Muscle of arm (tissue), 14 donors: Measurements from ENCODE around the gene MEPCE. TPM values are rescaled to one million over a fixed set of nuclear protein-coding genes. Genes with fewer than 3 reads are reported as not detected.
A peak's percentile ranks its signal among the peaks of the same experiment; 100 is the strongest.
"Not testable (repeated sequence)": the region's sequence is repeated elsewhere in the genome, so short reads cannot be mapped to it uniquely, and the experiment has no call there.

ENCODE experiments used
- DNase-seq: peaks from one replicate; pipeline ENCODE4 v3.0.0-alpha.2; 2013
- long read RNA-seq, 11 donors: transcript quantifications; one replicate each; lab custom pipeline, GENCODE V29; 2026
- polyA plus RNA-seq, 12 donors: library from polyadenylated mRNA; unstranded; fragments of 120-200 nt; gene quantifications; one replicate each; pipeline ENCODE4 v1.2.1, GENCODE V29; 2013; ENCODE audit not compliant: insufficient read length in 12 of 12

The MEPCE gene
- 10 to 100 TPM in 11 of 12 donors, not detected in 1; 27.0 to 42.9 (median 32.2) TPM for polyA plus RNA-seq
- long read RNA-seq, donor 1, transcript MEPCE-201 (4 exons, 3,030 nt): major isoform, 11 of 18 reads
- long read RNA-seq, donor 1, partial matches to known transcripts: 7 of 18 reads
- long read RNA-seq, donor 1, other reads (novel, unspliced or antisense): 0 of 18 reads
- long read RNA-seq, donor 2, transcript MEPCE-201 (4 exons, 3,030 nt): major isoform, 7 of 7 reads
- long read RNA-seq, donor 2, partial matches to known transcripts: 0 of 7 reads
- long read RNA-seq, donor 2, other reads (novel, unspliced or antisense): 0 of 7 reads
- long read RNA-seq, donor 3, transcript MEPCE-201 (4 exons, 3,030 nt): major isoform, 5 of 5 reads
- long read RNA-seq, donor 3, partial matches to known transcripts: 0 of 5 reads
- long read RNA-seq, donor 3, other reads (novel, unspliced or antisense): 0 of 5 reads
- long read RNA-seq, donor 4, transcript MEPCE-201 (4 exons, 3,030 nt): major isoform, 6 of 6 reads
- long read RNA-seq, donor 4, partial matches to known transcripts: 0 of 6 reads
- long read RNA-seq, donor 4, other reads (novel, unspliced or antisense): 0 of 6 reads
- long read RNA-seq, donor 5, transcript MEPCE-201 (4 exons, 3,030 nt): major isoform, 13 of 18 reads
- long read RNA-seq, donor 5, partial matches to known transcripts: 5 of 18 reads
- long read RNA-seq, donor 5, other reads (novel, unspliced or antisense): 0 of 18 reads
- long read RNA-seq, donor 6, partial matches to known transcripts: 0 of 4 reads
- long read RNA-seq, donor 6, other reads (novel, unspliced or antisense): 0 of 4 reads
- long read RNA-seq, donor 7: 0 reads
- long read RNA-seq, donor 8, transcript MEPCE-201 (4 exons, 3,030 nt): major isoform, 9 of 15 reads
- long read RNA-seq, donor 8, partial matches to known transcripts: 6 of 15 reads
- long read RNA-seq, donor 8, other reads (novel, unspliced or antisense): 0 of 15 reads
- long read RNA-seq, donor 9, transcript MEPCE-201 (4 exons, 3,030 nt): major isoform, 5 of 5 reads
- long read RNA-seq, donor 9, partial matches to known transcripts: 0 of 5 reads
- long read RNA-seq, donor 9, other reads (novel, unspliced or antisense): 0 of 5 reads
- long read RNA-seq, donor 10, partial matches to known transcripts: 0 of 4 reads
- long read RNA-seq, donor 10, other reads (novel, unspliced or antisense): 0 of 4 reads
- long read RNA-seq, donor 11, transcript MEPCE-201 (4 exons, 3,030 nt): major isoform, 9 of 9 reads
- long read RNA-seq, donor 11, partial matches to known transcripts: 0 of 9 reads
- long read RNA-seq, donor 11, other reads (novel, unspliced or antisense): 0 of 9 reads

DNA sequence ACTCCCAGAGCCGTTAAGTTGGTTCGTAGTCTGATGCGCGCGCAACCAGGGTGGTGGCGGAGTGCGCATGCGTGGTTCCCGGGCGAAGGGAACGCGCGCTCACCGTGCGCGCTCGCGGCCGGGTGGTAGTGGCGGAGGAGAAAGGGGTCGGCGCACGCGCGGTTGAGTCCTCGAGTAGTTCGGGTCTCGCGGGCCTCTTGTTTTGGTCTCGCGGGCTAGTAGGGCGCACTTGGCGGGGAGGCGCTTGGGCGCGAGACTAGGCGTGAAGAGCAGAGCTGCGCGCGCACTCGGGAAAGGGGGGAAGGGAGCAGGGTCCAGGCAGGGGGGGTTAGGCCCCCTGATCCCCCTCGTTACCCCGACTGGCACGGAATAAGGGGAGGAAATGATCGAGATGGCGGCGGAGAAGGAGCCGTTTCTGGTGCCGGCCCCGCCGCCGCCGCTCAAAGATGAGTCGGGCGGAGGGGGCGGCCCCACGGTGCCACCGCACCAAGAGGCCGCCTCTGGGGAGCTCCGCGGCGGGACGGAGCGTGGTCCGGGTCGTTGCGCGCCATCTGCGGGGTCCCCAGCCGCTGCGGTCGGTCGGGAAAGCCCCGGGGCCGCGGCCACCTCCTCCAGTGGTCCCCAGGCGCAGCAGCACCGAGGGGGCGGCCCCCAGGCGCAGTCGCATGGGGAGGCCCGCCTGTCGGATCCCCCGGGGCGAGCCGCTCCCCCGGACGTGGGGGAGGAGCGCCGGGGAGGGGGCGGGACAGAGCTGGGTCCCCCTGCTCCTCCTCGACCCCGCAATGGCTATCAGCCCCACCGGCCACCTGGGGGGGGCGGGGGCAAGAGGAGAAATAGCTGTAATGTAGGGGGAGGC is at the start of gene MEPCE:
TSS of gene MEPCE (plus strand) at position 195 of the 856 bp plus-strand sequence. CDS start at position 383, 188 bp downstream.
- peak; percentile 99 for DNase-seq

DNA sequence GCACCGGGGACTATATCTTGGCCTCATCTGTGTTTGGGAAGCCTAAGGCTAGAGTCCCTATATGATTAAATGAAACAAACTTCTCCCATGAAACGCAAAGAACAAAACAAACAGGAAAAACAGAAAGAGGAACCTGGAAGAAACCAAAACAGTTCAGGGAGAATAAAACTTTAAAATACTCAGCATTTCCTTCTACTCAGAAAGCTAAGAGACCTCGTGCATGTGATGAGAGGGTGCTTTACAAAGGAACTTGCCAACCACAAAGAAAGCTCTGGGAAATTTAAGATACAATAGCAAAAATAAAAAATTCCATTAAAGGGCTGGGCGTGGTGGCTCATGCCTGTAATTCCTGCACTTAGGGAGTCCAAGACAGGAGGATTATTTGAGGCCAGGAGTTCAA is 49.4 kb upstream of the MEPCE start:
- no peak for DNase-seq

DNA sequence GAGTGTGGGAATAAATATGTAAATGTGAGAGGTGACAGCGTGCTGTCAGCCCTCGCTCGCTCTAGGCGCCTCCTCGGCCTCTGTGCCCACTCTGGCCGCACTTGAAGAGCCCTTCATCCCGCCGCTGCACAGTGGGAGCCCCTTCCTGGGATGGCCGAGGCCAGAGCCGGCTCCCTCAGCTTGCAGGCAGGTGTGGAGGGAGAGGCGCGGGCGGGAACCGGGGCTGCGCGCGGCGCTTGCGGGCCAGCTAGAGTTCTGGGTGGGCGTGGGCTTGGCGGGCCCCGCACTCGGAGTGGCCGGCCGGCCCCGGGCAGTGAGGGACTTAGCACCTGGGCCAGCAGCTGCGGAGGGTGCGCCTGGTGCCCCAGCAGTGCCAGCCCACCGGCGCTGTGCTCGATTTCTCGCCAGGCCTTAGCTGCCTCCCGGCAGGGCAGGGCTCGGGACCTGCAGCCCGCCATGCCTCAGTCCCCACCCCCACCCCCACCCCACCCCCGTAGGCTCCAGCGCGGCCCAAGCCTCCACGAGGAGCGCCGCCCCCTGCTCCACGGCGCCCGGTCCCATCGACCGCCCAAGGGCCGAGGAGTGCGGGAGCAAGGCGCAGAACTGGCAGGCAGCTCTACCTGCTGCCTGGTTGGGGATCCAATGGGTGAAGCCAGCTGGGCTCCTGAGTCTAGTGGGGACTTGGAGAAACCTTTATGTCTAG is 47.9 kb upstream of the MEPCE start:
- not testable (repeated sequence) for DNase-seq

DNA sequence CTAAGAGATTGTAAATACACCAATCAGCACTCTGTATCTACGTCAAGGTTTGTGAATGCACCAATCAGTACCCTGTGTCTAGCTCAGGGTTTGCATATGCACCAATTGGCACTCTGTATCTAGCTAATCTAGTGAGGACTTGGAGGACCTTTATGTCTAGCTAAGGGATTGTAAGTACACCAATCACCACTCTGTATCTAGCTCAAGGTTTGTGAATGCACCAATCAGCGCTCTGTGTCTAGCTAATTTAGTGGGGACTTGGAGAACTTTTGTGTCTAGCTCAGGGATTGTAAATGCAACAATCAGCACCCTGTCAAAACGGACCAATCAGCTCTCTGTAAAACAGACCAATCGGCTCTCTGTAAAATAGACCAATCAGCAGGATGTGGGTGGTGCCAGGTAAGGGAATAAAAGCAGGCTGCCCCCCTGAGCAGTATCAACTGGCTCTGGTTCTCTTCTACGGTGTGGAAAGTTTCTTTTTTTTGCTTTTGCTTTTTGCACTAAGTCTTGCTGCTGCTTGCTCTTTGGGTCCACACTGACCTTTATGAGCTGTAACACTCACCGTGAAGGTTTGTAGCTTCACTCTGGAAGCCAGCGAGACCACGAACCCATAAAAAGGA is 47.3 kb upstream of the MEPCE start:
- DNase-seq: not testable (repeated sequence)

- no peak for DNase-seq
Measured at GRCh38 chr7:100384628-100385294, 44.9 kb upstream of the MEPCE start.

DNA sequence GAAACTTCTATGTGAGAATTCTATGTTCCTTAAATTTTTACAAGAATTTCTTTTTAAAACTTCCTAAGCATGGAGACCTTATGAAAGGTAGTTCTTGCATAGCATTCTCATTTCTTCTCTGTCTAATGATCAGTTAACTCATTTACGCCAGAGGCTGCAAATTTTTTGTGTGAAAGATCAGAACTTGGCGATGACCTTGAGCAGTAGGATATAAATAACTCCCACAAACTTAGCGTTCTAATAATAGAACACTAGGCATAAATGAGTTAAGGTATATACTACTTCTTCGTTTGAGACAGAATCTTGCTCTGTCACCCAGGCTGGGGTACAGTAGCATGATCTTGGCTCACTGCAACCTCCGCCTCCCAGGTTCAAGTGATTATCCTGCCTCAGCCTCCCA is 42.7 kb upstream of the MEPCE start:
- no peak for DNase-seq

- no peak for DNase-seq
Measured at GRCh38 chr7:100387695-100388094, 41.9 kb upstream of the MEPCE start.

GRCh38 chr7:100389437-100390088 is 40.1 kb upstream of the MEPCE start:
- no peak for DNase-seq

- DNase-seq: no peak
Measured at GRCh38 chr7:100390286-100391009, 39.2 kb upstream of the MEPCE start.

DNA sequence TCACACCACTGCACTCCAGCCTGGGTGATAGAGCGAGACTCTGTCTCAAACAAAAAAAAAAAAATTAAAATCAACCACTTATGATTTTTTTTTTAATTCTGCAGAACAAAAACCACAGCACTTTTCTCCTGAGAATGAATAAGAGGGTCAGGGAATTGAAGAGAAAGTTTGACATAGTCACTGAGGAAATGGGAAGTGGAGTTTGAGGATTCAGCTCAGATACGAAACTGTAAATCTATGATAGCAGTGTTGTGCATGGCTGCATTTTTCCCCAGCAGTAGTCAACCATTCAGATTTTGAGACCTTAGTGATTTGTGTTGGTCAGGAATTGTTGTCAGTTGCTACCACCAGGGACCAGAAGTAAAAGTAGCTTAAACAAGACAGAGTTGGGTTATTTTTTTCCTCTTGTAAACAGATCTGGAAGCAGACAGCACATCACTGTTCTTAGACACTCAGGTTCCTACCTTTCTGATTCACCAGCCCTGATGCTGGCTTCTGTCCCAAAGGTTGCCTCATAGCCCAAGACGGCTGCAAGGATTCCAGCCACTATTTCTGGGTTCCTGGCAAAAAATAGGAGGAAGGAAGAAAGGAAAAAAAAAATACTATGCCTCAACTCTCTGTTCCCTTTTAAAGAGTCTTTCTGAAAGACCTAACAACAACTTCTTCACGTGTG is 36.3 kb upstream of the MEPCE start:
- DNase-seq: no peak

DNA sequence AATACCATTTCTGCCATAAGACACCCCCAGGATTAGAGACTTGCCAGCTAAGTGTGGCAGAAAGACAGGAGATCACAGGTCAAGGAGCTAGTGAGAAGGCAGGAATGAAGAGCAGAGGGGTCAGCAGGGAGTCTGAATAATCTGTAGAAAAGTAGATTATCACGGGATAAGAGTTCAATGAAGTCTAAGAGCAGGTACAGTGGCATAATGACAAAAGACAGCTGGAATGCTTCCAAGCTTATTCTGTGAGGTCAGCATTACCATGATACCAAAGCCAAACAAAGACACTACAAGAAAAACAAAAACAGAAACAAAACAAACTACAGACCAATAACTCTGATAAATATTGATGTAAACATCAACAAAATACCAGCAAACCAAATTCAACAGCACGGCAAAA is 35.6 kb upstream of the MEPCE start:
- DNase-seq: no peak

- no peak for DNase-seq
Measured at GRCh38 chr7:100396421-100396982, 33.1 kb upstream of the MEPCE start.

DNA sequence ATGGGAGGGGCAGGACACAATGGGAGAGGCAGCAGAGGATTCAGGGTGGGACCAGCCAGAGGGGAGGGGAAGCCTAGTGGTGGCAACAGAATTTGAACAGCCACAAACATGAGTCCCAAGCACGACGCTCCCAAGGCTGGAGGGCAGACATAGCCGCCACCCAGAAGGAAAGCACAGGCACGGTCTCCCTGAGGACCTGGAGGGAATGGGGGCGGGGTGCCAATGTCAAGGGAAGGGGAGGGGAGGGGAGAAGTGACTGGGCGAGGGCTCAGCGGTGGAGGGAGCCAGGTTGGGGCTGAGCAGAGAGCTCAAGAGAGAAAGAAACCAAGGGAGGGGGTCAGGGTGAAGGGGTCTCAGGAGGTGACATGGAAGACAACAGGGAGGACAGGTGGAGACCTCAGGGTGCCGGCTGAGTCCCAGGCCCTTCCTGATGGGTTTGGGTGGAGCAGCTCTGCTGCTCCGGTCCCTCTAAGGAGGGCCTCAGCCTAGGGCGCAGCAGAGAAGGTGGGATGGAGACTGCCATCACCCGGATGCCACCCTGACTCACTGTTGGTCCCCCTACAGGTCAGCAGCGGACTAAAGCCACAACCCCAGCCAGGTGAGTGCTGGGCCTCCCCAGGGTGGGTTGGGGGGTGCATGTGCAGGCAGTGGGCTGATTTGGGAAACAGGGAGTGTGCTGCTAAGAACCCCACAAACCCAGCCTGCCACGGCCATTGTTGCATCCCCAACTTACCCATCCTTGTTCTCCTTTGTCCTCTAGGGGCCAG is 32.1 kb upstream of the MEPCE start:
- no peak for DNase-seq

GRCh38 chr7:100398239-100398638 is 31.4 kb upstream of the MEPCE start:
- no peak for DNase-seq

DNA sequence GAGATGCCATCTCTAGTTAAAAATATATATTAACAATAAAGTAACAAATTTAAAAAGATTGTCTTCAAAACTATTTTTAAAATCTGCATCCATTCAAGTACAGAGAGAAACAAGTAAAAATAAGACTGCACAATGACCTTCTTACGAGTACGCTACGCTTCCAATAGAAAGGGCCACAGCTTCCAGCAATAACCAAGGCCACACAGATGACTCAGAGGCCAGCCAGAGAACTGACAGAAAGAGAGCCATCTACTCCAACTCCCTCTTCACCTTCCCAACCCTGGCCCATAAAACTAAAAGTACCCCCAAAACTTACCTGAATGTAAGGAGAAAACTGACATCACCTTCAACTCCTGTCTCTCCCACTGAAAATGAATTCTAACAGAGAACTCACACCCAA is 29.6 kb upstream of the MEPCE start:
- no peak for DNase-seq

- DNase-seq: no peak
Measured at GRCh38 chr7:100400656-100401055, 29.0 kb upstream of the MEPCE start.
